Right ventricle myocardium inferior (tissue), 1 donor: Measurements from ENCODE around the gene MRPL1. TPM values are rescaled to one million over a fixed set of nuclear protein-coding genes. Genes with fewer than 3 reads are reported as not detected.
"Not testable (repeated sequence)": the region's sequence is repeated elsewhere in the genome, so short reads cannot be mapped to it uniquely, and the experiment has no call there.

Source experiments
- ATAC-seq: fragments of 200-7000 bp; cut with Tn5 transposase; one replicate; pipeline ENCODE4 v1.9.1; 2020; ENCODE audit warnings: mild to moderate bottlenecking, moderate library complexity
- DNase-seq: peaks from one replicate; pipeline ENCODE4 v3.0.0; 2021; ENCODE audit errors: missing footprints
- intact Hi-C: fragments of 100-400 bp; cut with DNase I; formaldehyde crosslinking; loops from one replicate; pipeline ENCODE4 v1.11.0; 2022
- total RNA-seq: library from RNA; stranded (reverse); fragmentation: NEBNext Ultra II Directional; extraction: Animal tissue kit (Norgen Biotek cat#: 25700); gene quantifications from one replicate; pipeline ENCODE4 v1.2.1, GENCODE V29; 2021
- donor health status: DM: no; HTN: yes; CAD: no; lungs with severe emphysema.

Gene MRPL1
- total RNA-seq, 1 donor from 2014 or later = 47.9 TPM

- DNase-seq (no peak), ATAC-seq (no peak)
Observed at GRCh38 chr4:77903186-77903585, 40.6 kb downstream of the MRPL1 start.

GRCh38 chr4:77905651-77906263, 43.1 kb downstream of the MRPL1 start:
- DNase-seq (no peak), ATAC-seq (no peak)

More at GRCh38 chr4:77903186-77903585, 40.6 kb downstream of the MRPL1 start:
- intact Hi-C loops = no loop called here

GRCh38 chr4:77910676-77911075, 48.0 kb downstream of the MRPL1 start:
- intact Hi-C loops = no loop called here
- ATAC-seq = no peak
- no peak for DNase-seq

More at GRCh38 chr4:77905651-77906263, 43.1 kb downstream of the MRPL1 start:
- intact Hi-C loops = no loop called here

GRCh38 chr4:77911091-77911490, 48.5 kb downstream of the MRPL1 start:
- intact Hi-C loops = no loop called here
- ATAC-seq = no peak

GRCh38 chr4:77911842-77912450, 49.3 kb downstream of the MRPL1 start:
- intact Hi-C loops = no loop called here
- DNase-seq (no peak), ATAC-seq (no peak)

More at GRCh38 chr4:77911091-77911490, 48.5 kb downstream of the MRPL1 start:
- DNase-seq = no peak

- DNase-seq = no peak
- intact Hi-C loops = no loop called here
- ATAC-seq = no peak
Observed at GRCh38 chr4:77913348-77913747, 50.7 kb downstream of the MRPL1 start.

GRCh38 chr4:77917075-77917474, 54.4 kb downstream of the MRPL1 start:
- ATAC-seq (no peak), DNase-seq (no peak)
- intact Hi-C loops = no loop called here

GRCh38 chr4:77917601-77918000, 55.0 kb downstream of the MRPL1 start:
- no peak for ATAC-seq
- DNase-seq = no peak

GRCh38 chr4:77920371-77920770, 57.7 kb downstream of the MRPL1 start:
- no peak for DNase-seq
- intact Hi-C loops = no loop called here
- ATAC-seq = no peak

More at GRCh38 chr4:77917601-77918000, 55.0 kb downstream of the MRPL1 start:
- intact Hi-C loops = no loop called here

- DNase-seq (no peak), ATAC-seq (no peak)
- intact Hi-C loops = no loop called here
Observed at GRCh38 chr4:77921701-77922100, 59.1 kb downstream of the MRPL1 start.

GRCh38 chr4:77922158-77923094, 59.8 kb downstream of the MRPL1 start:
- ATAC-seq (no peak), DNase-seq (no peak)
- intact Hi-C loops = no loop called here

GRCh38 chr4:77927991-77928925, 65.6 kb downstream of the MRPL1 start:
- intact Hi-C loops = no loop called here
- DNase-seq (no peak), ATAC-seq (no peak)

GRCh38 chr4:77930154-77930639, 67.6 kb downstream of the MRPL1 start:
- intact Hi-C loops = no loop called here
- DNase-seq (no peak), ATAC-seq (no peak)

GRCh38 chr4:77930876-77931275, 68.2 kb downstream of the MRPL1 start:
- ATAC-seq (no peak), DNase-seq (no peak)
- intact Hi-C loops = no loop called here

GRCh38 chr4:77931452-77932135, 69.0 kb downstream of the MRPL1 start:
- DNase-seq (no peak), ATAC-seq (no peak)
- intact Hi-C loops = no loop called here

GRCh38 chr4:77938560-77938959, 75.9 kb downstream of the MRPL1 start:
- DNase-seq = no peak
- no peak for ATAC-seq
- intact Hi-C loops = no loop called here

- DNase-seq, ATAC-seq, intact Hi-C loops: not testable (repeated sequence)
Observed at GRCh38 chr4:77945929-77946328, 83.3 kb downstream of the MRPL1 start.

GRCh38 chr4:77950203-77950602, 87.6 kb downstream of the MRPL1 start:
- intact Hi-C loops = loop anchor here (10.0 kb wide), 2 partner anchors 655 to 915 kb away; no protein-coding TSS in a partner anchor
- DNase-seq (no peak), ATAC-seq (no peak)
